Measurements from ENCODE around the gene YPEL3.

GRCh38 chr16:30088832-30089624 lies 7.0 kb downstream of the YPEL3 start:
- TF ChIP-seq ELF4 (IDR thresholded peaks at IDR 0.05): no peak
- TF ChIP-seq FOXM1 (IDR thresholded peaks at IDR 0.05; ENCODE audit: borderline replicate concordance): no peak
- no peak for TF ChIP-seq FOXK2 (IDR thresholded peaks at IDR 0.05)
- TF ChIP-seq SUZ12 (IDR thresholded peaks at IDR 0.05): no peak
- TF ChIP-seq SP1 (IDR thresholded peaks at IDR 0.05): no peak
- TF ChIP-seq, protein P1, sequence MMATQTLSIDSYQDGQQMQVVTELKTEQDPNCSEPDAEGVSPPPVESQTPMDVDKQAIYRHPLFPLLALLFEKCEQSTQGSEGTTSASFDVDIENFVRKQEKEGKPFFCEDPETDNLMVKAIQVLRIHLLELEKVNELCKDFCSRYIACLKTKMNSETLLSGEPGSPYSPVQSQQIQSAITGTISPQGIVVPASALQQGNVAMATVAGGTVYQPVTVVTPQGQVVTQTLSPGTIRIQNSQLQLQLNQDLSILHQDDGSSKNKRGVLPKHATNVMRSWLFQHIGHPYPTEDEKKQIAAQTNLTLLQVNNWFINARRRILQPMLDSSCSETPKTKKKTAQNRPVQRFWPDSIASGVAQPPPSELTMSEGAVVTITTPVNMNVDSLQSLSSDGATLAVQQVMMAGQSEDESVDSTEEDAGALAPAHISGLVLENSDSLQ (IDR thresholded peaks at IDR 0.05): no peak
- TF ChIP-seq LEF1 (IDR thresholded peaks at IDR 0.05; ENCODE audit: borderline replicate concordance): no peak
- TF ChIP-seq ZNF384 (IDR thresholded peaks at IDR 0.05): no peak
- TF ChIP-seq FOXA1 (IDR thresholded peaks at IDR 0.05): no peak
- TF ChIP-seq BHLHE40 (IDR thresholded peaks at IDR 0.05; ENCODE audit: borderline replicate concordance): no peak
- no peak for TF ChIP-seq HDGF (IDR thresholded peaks at IDR 0.05; ENCODE audit: borderline replicate concordance)
- TF ChIP-seq ARNT (IDR thresholded peaks at IDR 0.05): no peak
- no peak for TF ChIP-seq TARDBP (IDR thresholded peaks at IDR 0.05)

All from HEK293T (cell line).